Vagina (tissue), 2 donors: ENCODE results near the gene ZNF20.

Source experiments
- POLR2AphosphoS5 ChIP-seq, 2 donors: sonication (generic); formaldehyde crosslinking; IDR thresholded peaks; one replicate each; pipeline ENCODE4 v1.9.0; 2017; ENCODE audit warnings: antibody characterized with exemption in 2 of 2, mild to moderate bottlenecking in 2 of 2, low read depth in 1 of 2; ENCODE audit not compliant: insufficient read depth in 1 of 2
- TF ChIP-seq, protein P1 (sequence below), 3 experiments: fragments of 450-650 bp in 2 of 3; fragments of 200-600 bp in 1 of 3; sonication (generic) in 1 of 3; IDR thresholded peaks; one replicate each; pipeline ENCODE4 v1.5.1; 2017 to 2019; ENCODE audit warnings: antibody characterized with exemption in 3 of 3, mild to moderate bottlenecking in 2 of 3, moderate library complexity in 2 of 3

DNA sequence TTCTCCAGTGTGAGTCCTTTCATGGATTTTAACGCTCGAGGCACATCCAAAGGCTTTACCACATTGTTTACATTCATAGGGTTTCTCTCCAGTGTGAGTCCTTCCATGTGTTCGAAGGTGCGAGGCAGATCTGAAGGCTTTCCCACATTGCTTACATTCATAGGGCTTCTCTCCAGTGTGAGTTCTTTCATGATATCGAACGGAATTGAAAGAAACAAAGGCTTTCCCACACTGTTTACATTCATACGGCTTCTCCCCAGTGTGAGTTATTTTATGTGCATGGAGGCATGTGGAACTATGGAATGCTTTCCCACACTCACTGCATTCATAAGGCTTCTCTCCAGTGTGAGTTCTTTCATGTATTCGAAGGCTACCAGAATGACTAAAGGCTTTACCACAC lies 5.2 kb upstream of the ZNF20 start:
- TF ChIP-seq POLR2AphosphoS5 (IDR thresholded peaks at IDR 0.05; ENCODE audit: insufficient read depth in 1 of 2, low read depth in 1 of 2): no peak
- TF ChIP-seq, protein P1, sequence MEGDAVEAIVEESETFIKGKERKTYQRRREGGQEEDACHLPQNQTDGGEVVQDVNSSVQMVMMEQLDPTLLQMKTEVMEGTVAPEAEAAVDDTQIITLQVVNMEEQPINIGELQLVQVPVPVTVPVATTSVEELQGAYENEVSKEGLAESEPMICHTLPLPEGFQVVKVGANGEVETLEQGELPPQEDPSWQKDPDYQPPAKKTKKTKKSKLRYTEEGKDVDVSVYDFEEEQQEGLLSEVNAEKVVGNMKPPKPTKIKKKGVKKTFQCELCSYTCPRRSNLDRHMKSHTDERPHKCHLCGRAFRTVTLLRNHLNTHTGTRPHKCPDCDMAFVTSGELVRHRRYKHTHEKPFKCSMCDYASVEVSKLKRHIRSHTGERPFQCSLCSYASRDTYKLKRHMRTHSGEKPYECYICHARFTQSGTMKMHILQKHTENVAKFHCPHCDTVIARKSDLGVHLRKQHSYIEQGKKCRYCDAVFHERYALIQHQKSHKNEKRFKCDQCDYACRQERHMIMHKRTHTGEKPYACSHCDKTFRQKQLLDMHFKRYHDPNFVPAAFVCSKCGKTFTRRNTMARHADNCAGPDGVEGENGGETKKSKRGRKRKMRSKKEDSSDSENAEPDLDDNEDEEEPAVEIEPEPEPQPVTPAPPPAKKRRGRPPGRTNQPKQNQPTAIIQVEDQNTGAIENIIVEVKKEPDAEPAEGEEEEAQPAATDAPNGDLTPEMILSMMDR (IDR thresholded peaks at IDR 0.05): no peak
